ENCODE data around the gene PRXL2B. TPM values are rescaled to one million over a fixed set of nuclear protein-coding genes. Genes with fewer than 3 reads are reported as not detected.

The PRXL2B gene
- total and polyA plus RNA-seq, 10 of the 15 experiments (the other 5 are each of a cell fraction or from before 2014, with no cell fraction given), result 0.44 to 5.6 (median 4.0) TPM

DNA sequence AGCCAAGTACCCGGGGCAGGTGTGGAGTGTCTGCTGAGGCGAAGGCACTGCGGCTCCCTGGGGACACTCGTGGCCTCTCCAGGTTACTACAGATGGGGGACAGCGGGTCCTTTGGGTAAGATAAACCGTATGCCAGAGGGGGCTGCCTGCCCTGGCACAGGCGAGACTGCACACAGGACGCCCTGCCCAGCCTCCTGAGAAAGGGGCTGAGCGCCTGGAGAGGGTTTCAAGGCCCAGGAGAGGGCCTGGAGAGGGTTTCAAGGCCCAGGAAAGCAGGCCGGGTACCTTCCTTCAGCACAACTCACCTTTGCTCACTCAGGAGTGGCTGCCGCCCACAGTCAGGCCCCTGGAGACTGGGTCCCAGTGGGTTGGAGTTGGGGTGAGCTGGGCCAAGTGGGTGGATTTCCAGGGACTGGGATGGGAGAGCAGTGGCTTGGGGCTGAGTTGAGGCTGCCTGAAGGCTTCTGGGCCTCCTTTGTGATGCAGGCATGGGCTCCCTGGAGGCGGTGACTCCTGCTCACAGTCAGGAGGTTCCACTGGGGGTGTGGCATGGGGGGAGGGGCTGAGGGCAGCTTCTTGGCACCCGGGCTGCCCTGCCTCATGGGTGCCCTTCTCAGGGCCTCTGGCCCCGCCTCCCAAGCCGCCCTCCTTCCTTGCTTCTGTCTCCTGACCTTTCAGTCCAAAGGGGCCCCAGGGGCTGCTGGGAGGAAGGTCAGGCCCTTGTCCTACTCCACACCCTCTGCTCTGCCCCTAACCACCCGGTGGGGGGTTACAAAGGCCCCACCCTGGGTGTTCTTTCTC lies 46.2 kb downstream of the PRXL2B start, which contains the start of gene MMEL1 (continued):
- no peak for TF ChIP-seq PKNOX1 (IDR thresholded peaks at IDR 0.05)
- TF ChIP-seq, protein P1, sequence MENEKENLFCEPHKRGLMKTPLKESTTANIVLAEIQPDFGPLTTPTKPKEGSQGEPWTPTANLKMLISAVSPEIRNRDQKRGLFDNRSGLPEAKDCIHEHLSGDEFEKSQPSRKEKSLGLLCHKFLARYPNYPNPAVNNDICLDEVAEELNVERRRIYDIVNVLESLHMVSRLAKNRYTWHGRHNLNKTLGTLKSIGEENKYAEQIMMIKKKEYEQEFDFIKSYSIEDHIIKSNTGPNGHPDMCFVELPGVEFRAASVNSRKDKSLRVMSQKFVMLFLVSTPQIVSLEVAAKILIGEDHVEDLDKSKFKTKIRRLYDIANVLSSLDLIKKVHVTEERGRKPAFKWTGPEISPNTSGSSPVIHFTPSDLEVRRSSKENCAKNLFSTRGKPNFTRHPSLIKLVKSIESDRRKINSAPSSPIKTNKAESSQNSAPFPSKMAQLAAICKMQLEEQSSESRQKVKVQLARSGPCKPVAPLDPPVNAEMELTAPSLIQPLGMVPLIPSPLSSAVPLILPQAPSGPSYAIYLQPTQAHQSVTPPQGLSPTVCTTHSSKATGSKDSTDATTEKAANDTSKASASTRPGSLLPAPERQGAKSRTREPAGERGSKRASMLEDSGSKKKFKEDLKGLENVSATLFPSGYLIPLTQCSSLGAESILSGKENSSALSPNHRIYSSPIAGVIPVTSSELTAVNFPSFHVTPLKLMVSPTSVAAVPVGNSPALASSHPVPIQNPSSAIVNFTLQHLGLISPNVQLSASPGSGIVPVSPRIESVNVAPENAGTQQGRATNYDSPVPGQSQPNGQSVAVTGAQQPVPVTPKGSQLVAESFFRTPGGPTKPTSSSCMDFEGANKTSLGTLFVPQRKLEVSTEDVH (IDR thresholded peaks at IDR 0.05; ENCODE audit: low read depth, partially characterized antibody), result no peak
- TF ChIP-seq IRF4 (IDR thresholded peaks at IDR 0.05; ENCODE audit: low read depth, low read length), result no peak
- TF ChIP-seq SP1 (IDR thresholded peaks at IDR 0.05; ENCODE audit: low read depth, low read length), result no peak
- TF ChIP-seq, protein P2, sequence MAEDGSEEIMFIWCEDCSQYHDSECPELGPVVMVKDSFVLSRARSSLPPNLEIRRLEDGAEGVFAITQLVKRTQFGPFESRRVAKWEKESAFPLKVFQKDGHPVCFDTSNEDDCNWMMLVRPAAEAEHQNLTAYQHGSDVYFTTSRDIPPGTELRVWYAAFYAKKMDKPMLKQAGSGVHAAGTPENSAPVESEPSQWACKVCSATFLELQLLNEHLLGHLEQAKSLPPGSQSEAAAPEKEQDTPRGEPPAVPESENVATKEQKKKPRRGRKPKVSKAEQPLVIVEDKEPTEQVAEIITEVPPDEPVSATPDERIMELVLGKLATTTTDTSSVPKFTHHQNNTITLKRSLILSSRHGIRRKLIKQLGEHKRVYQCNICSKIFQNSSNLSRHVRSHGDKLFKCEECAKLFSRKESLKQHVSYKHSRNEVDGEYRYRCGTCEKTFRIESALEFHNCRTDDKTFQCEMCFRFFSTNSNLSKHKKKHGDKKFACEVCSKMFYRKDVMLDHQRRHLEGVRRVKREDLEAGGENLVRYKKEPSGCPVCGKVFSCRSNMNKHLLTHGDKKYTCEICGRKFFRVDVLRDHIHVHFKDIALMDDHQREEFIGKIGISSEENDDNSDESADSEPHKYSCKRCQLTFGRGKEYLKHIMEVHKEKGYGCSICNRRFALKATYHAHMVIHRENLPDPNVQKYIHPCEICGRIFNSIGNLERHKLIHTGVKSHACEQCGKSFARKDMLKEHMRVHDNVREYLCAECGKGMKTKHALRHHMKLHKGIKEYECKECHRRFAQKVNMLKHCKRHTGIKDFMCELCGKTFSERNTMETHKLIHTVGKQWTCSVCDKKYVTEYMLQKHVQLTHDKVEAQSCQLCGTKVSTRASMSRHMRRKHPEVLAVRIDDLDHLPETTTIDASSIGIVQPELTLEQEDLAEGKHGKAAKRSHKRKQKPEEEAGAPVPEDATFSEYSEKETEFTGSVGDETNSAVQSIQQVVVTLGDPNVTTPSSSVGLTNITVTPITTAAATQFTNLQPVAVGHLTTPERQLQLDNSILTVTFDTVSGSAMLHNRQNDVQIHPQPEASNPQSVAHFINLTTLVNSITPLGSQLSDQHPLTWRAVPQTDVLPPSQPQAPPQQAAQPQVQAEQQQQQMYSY (CRISPR knock-in tag; IDR thresholded peaks at IDR 0.05), result no peak
- no peak for TF ChIP-seq PAX5 (IDR thresholded peaks at IDR 0.05; ENCODE audit: borderline replicate concordance, low read depth, low read length)

All from GM12878 (cell line).